Ishikawa (cell line): Measurements from ENCODE around the gene TBX1.

Experiments used
- CEBPB ChIP-seq: IDR thresholded peaks from 2 replicates; pipeline ENCODE4 v1.6.1; 2012
- EGR1 ChIP-seq: IDR thresholded peaks from 2 replicates; pipeline ENCODE4 v1.6.1; 2012
- EP300 ChIP-seq: IDR thresholded peaks from 2 replicates; pipeline ENCODE4 v1.6.1; 2012; ENCODE audit warnings: borderline replicate concordance
- RAD21 ChIP-seq: IDR thresholded peaks from 2 replicates; pipeline ENCODE4 v1.6.1; 2012; ENCODE audit warnings: low read depth
- TAF1 ChIP-seq: IDR thresholded peaks from 2 replicates; pipeline ENCODE4 v1.6.1; 2012; ENCODE audit warnings: low read depth, mild to moderate bottlenecking
- YY1 ChIP-seq: IDR thresholded peaks from 2 replicates; pipeline ENCODE4 v1.6.1; 2012; ENCODE audit warnings: low read depth
- TF ChIP-seq, protein P1 (sequence below): IDR thresholded peaks from 2 replicates; pipeline ENCODE4 v1.6.1; 2012

DNA sequence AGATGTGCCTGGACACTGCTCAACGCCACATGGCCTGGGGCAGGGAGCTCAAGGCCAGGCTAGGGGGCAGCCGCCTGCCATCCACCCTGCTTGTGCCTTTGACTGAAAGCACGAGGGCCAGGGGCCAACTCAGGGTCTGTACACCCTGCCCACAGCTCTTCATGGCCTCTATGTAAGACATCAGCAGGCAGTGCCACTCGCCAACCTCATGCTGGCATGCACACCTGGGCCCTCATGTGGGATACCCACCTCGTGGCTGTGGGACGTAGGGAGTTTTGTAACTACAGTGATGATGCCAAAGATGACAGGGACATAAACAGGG is 25.6 kb downstream of the TBX1 start:
- TF ChIP-seq TAF1 (no peak), EGR1 (no peak), EP300 (no peak), RAD21 (no peak), YY1 (no peak), CEBPB (no peak)
- TF ChIP-seq, protein P1, sequence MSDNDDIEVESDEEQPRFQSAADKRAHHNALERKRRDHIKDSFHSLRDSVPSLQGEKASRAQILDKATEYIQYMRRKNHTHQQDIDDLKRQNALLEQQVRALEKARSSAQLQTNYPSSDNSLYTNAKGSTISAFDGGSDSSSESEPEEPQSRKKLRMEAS, result no peak
